Measurements from ENCODE around the gene KLK12.

DNA sequence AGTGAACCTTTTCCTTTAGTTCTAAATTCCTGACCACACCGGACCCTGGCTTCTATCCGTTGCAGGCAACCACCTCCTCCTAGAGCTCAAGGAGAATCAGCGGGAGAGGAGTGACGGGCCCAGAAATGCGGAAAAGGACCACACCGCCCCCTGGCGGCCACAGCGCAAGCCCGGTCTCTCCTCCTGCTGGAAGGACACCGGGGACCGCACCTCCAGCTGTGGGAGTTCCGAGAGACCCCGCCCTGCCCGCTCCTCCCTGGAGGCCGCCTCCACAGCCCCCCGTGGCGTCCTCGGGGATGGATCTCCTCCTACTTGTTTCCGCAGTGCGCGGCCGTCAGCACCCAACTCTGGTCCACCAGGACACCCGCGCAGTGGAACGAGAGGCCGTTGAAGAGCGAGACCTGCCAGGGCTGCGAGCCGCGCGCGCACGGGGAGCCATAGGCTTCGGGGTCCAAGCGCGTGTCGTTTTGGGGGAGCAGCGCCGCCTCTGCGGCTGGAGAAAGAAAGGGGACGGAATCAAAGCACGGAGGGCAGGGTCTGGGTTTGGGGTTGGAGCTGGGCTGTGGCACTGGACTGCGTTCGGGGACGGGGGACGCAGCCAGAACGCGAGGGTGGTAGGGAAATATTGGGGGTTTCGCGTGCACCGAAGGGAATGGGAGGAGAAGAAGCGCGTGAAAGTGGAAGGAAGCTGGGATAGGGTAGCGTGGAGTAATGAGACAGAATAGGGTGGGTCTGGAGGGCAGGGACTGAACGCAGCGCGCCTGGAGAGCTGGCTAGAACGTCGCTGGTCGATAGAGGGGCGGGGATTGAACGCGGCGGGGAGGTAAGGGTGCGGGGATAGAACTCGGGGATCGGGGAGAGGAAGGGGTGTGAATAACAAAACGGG, 17.8 kb downstream of the KLK12 start:
- TF ChIP-seq POLR2A (IDR thresholded peaks at IDR 0.05) = no peak
- TF ChIP-seq, protein P1, sequence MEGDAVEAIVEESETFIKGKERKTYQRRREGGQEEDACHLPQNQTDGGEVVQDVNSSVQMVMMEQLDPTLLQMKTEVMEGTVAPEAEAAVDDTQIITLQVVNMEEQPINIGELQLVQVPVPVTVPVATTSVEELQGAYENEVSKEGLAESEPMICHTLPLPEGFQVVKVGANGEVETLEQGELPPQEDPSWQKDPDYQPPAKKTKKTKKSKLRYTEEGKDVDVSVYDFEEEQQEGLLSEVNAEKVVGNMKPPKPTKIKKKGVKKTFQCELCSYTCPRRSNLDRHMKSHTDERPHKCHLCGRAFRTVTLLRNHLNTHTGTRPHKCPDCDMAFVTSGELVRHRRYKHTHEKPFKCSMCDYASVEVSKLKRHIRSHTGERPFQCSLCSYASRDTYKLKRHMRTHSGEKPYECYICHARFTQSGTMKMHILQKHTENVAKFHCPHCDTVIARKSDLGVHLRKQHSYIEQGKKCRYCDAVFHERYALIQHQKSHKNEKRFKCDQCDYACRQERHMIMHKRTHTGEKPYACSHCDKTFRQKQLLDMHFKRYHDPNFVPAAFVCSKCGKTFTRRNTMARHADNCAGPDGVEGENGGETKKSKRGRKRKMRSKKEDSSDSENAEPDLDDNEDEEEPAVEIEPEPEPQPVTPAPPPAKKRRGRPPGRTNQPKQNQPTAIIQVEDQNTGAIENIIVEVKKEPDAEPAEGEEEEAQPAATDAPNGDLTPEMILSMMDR (IDR thresholded peaks at IDR 0.05 in 4 of 5, conservative IDR thresholded peaks at IDR 0.05 in 1 of 5) = no peak

Measured in gastrocnemius medialis (tissue), 4 donors.